GM23338 (cell line): Measurements from ENCODE around the gene STX5. TPM values are rescaled to one million over a fixed set of nuclear protein-coding genes. Genes with fewer than 3 reads are reported as not detected.

Experiments used
- ATAC-seq: fragments of 200-7000 bp; cut with Tn5 transposase; 3 replicates; pipeline ENCODE4 v1.9.1; 2020
- DNase-seq: peaks from one replicate; pipeline ENCODE4 v3.0.0-alpha.2; 2015; ENCODE audit warnings: low spot score
- H2AFZ ChIP-seq: fragments of 200-600 bp; sonication (generic); 2 replicates; pipeline ENCODE4 v1.8.0; 2016; ENCODE audit warnings: antibody characterized with exemption, mild to moderate bottlenecking, moderate library complexity
- H3F3A ChIP-seq: fragments of 200-600 bp; sonication (generic); replicated peaks from 2 replicates; pipeline ENCODE4 v1.8.0; 2017; ENCODE audit warnings: antibody characterized with exemption, mixed run types, low read depth
- H3K27ac ChIP-seq: fragments of 200-600 bp; sonication (generic); 2 replicates; pipeline ENCODE4 v1.6.1; 2016; ENCODE audit warnings: low read depth
- H3K27me3 ChIP-seq: fragments of 200-600 bp; sonication (generic); 2 replicates; pipeline ENCODE4 v1.8.0; 2016; ENCODE audit warnings: mild to moderate bottlenecking, mixed run types, moderate library complexity; ENCODE audit not compliant: insufficient read depth
- H3K36me3 ChIP-seq: fragments of 200-600 bp; sonication (generic); 2 replicates; pipeline ENCODE4 v1.8.0; 2016; ENCODE audit warnings: mild to moderate bottlenecking; ENCODE audit not compliant: insufficient read depth
- H3K4me1 ChIP-seq: fragments of 200-600 bp; sonication (generic); 2 replicates; pipeline ENCODE4 v1.8.0; 2016; ENCODE audit warnings: mild to moderate bottlenecking, moderate library complexity; ENCODE audit not compliant: insufficient read depth
- H3K4me2 ChIP-seq: fragments of 200-600 bp; sonication (generic); 2 replicates; pipeline ENCODE4 v1.7.1; 2017; ENCODE audit warnings: mixed run types
- H3K4me3 ChIP-seq: fragments of 200-600 bp; sonication (generic); 2 replicates; pipeline ENCODE4 v1.6.1; 2016; ENCODE audit warnings: mixed run types
- H3K79me2 ChIP-seq: fragments of 200-600 bp; sonication (generic); replicated peaks from 2 replicates; pipeline ENCODE4 v1.8.0; 2017; ENCODE audit warnings: mild to moderate bottlenecking; ENCODE audit not compliant: insufficient read depth
- H3K9me2 ChIP-seq: fragments of 200-600 bp; sonication (generic); 2 replicates; pipeline ENCODE4 v1.8.0; 2017; ENCODE audit not compliant: insufficient read depth
- H4K20me1 ChIP-seq: fragments of 200-600 bp; sonication (generic); replicated peaks from 2 replicates; pipeline ENCODE4 v1.8.0; 2017; ENCODE audit warnings: mild to moderate bottlenecking; ENCODE audit not compliant: insufficient read depth
- H3K27ac Mint-ChIP-seq: 2 replicates; pipeline ENCODE4 v1.8.0; 2020; ENCODE audit warnings: inconsistent platforms, mild to moderate bottlenecking, moderate library complexity, mixed read lengths
- H3K27me3 Mint-ChIP-seq: 3 replicates; pipeline ENCODE4 v1.8.0; 2022; ENCODE audit warnings: low read depth, mild to moderate bottlenecking, moderate library complexity, mixed read lengths, inconsistent platforms; ENCODE audit not compliant: insufficient read depth, poor library complexity
- H3K36me3 Mint-ChIP-seq: 3 replicates; pipeline ENCODE4 v1.8.0; 2021; ENCODE audit warnings: low read depth, mild to moderate bottlenecking, inconsistent platforms, moderate library complexity, mixed read lengths
- H3K4me1 Mint-ChIP-seq: 3 replicates; pipeline ENCODE4 v1.8.0; 2020; ENCODE audit warnings: mild to moderate bottlenecking, inconsistent platforms, mixed read lengths
- H3K4me3 Mint-ChIP-seq: 3 replicates; pipeline ENCODE4 v1.8.0; 2021; ENCODE audit warnings: moderate library complexity, mild to moderate bottlenecking, inconsistent platforms, mixed read lengths
- H3K9me3 Mint-ChIP-seq: 3 replicates; pipeline ENCODE4 v1.8.0; 2020; ENCODE audit warnings: moderate library complexity, mild to moderate bottlenecking, inconsistent platforms, mixed read lengths
- CREB1 ChIP-seq: fragments of 250-450 bp; sonication (Bioruptor Pico); IDR thresholded peaks from 2 replicates; pipeline ENCODE4 v1.5.0; 2020; ENCODE audit warnings: low read depth, mild to moderate bottlenecking, moderate library complexity
- CTCF ChIP-seq, 2 experiments: fragments of 200-600 bp in 1 of 2; sonication (generic) in 1 of 2; conservative IDR thresholded peaks; 2 replicates each; pipeline versions ENCODE4 v1.5.1 to v1.6.1; 2016 to 2017; ENCODE audit warnings: antibody characterized with exemption in 2 of 2, low read depth in 2 of 2, mild to moderate bottlenecking in 2 of 2, moderate library complexity in 1 of 2
- ETS1 ChIP-seq: IDR thresholded peaks from 2 replicates; pipeline ENCODE4 v1.6.1; 2016; ENCODE audit warnings: antibody characterized with exemption
- EZH2 ChIP-seq: fragments of 200-600 bp; sonication (generic); IDR thresholded peaks from one replicate; pipeline ENCODE4 v1.8.0; 2017; ENCODE audit warnings: antibody characterized with exemption, mild to moderate bottlenecking, low read depth; ENCODE audit not compliant: unreplicated experiment
- EZH2phosphoT487 ChIP-seq: fragments of 200-600 bp; sonication (generic); IDR thresholded peaks from one replicate; pipeline ENCODE4 v1.8.1; 2018; ENCODE audit warnings: antibody characterized with exemption; ENCODE audit not compliant: unreplicated experiment
- JUNB ChIP-seq: IDR thresholded peaks from one replicate; pipeline ENCODE4 v1.6.1; 2016; ENCODE audit warnings: antibody characterized with exemption; ENCODE audit not compliant: unreplicated experiment
- NANOG ChIP-seq: IDR thresholded peaks from 2 replicates; pipeline ENCODE4 v1.6.1; 2016; ENCODE audit warnings: antibody characterized with exemption, borderline replicate concordance
- POLR2AphosphoS5 ChIP-seq: IDR thresholded peaks from 2 replicates; pipeline ENCODE4 v1.6.1; 2016; ENCODE audit warnings: antibody characterized with exemption, low read depth
- REST ChIP-seq: IDR thresholded peaks from one replicate; pipeline ENCODE4 v1.6.1; 2018; ENCODE audit warnings: antibody characterized with exemption; ENCODE audit not compliant: unreplicated experiment
- STAT1 ChIP-seq: IDR thresholded peaks from one replicate; pipeline ENCODE4 v1.6.1; 2016; ENCODE audit warnings: antibody characterized with exemption; ENCODE audit not compliant: unreplicated experiment
- ZNF114 ChIP-seq: fragments of 250-450 bp; sonication (Bioruptor Pico); IDR thresholded peaks from 2 replicates; pipeline ENCODE4 v1.5.0; 2020; ENCODE audit warnings: mild to moderate bottlenecking, moderate library complexity
- ZNF331 ChIP-seq: fragments of 250-450 bp; sonication (Bioruptor Pico); IDR thresholded peaks from 2 replicates; pipeline ENCODE4 v1.5.0; 2020; ENCODE audit warnings: low read depth, mild to moderate bottlenecking, moderate library complexity
- ZNF462 ChIP-seq: fragments of 250-450 bp; sonication (Bioruptor Pico); IDR thresholded peaks from 2 replicates; pipeline ENCODE4 v1.5.0; 2020; ENCODE audit warnings: mild to moderate bottlenecking, moderate library complexity
- polyA plus RNA-seq: library from polyadenylated mRNA; unstranded; fragments of >200 nt; fragmentation: Nextera tagmentation; extraction: Ambion mirVana; gene quantifications from 2 replicates; pipeline ENCODE4 v1.2.1, GENCODE V29; 2016
- total RNA-seq: library from RNA; depleted of rRNA; stranded (reverse); fragments of >200 nt; shearing (Covaris generic); gene quantifications from 2 replicates; pipeline ENCODE4 v1.2.3, GENCODE V29; 2014

Gene STX5
- total and polyA plus RNA-seq, 2 experiments from 2014 or later, result 7.7 to 22.2 TPM

DNA sequence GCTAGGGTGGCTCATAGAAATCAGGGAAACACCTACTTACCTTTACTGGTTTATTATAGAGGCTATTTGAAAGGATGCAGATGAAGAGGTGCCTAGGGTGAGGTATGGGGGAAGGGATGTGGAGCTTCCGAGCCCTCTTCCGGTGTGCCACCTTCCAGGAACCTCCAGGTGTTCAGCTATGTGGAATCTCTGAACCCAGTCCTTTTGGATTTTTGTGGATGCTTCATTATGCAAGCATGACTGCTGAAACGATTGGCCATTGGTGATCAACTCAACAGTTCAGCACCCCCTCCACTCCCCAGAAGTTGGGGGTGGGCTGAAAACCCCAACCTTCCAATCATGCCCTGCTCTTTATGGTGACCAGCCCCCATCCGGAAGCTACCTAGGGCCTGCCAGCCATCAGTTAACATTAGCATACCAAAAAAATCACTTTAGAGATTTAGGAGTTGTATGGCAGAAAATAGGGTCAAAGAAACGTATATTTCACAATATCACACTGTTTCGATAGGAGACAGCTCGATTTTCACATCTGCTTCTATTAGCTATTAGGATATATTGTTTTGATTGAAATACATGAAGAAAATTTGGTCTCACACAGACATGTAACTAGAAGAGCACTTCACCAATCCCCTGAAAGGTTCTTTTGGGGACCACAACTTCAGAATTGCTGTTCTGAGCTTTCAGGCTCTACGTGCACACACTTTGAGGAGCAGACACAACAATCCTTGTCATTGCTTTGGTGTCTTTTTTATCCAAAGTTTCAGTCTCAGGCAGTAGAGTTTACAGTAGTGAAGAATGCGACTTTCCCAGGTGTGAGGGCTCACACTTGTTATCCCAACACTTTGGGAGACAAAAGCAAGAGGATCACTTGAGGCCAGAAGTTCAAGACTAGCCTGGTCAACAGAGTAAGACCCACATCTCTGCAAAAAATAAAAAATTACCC, 73.7 kb downstream of the STX5 start:
- Histone ChIP-seq H3K79me2 (peaks cover 49% of the 10 kb centered on the region), H3K27me3 (no peaks in the 10 kb centered on the region), H4K20me1 (peaks cover 8% of the 10 kb centered on the region), H3F3A (peaks cover 31% of the 10 kb centered on the region), H2AFZ (no peak overlapping the region), H3K36me3 (peaks cover 4% of the 10 kb centered on the region; the same call in 1 of the 2 replicates), H3K27ac (peak overlapping the region; percentile 93), H3K4me2 (peak overlapping the region; percentile 68), H3K4me3 (peak overlapping the region; percentile 50), H3K9me2 (no peaks in the 10 kb centered on the region), H3K4me1 (peaks cover 53% of the 10 kb centered on the region)
- ATAC-seq, result peak; percentile 24
- TF ChIP-seq POLR2AphosphoS5 (peak; percentile 83), REST (no peak), CREB1 (CRISPR knock-in tag) (0 out of 2 replicates have a peak, but pooled peaks have one; percentile 4), EZH2 (no peak), ZNF331 (no peak), ZNF462 (CRISPR knock-in tag) (no peak), JUNB (no peak), ETS1 (peak; percentile 42), CTCF (conservative IDR thresholded peaks at IDR 0.05; ENCODE audit: low read depth in 2 of 2) (no peak), NANOG (peak; percentile 87), ZNF114 (CRISPR knock-in tag) (no peak), EZH2phosphoT487 (no peak), STAT1 (no peak)
- H3K27me3 Mint-ChIP-seq, result peaks cover 12% of the 10 kb centered on the region
- H3K9me3 Mint-ChIP-seq, result peaks cover 2% of the 10 kb centered on the region; the same call in 1 of the 3 replicates
- H3K27ac Mint-ChIP-seq, result peak overlapping the region; percentile 98
- H3K36me3 Mint-ChIP-seq, result peaks cover 40% of the 10 kb centered on the region
- H3K4me1 Mint-ChIP-seq, result peaks cover 35% of the 10 kb centered on the region
- peak; percentile 94 for DNase-seq
- H3K4me3 Mint-ChIP-seq, result peak overlapping the region; percentile 96
